Measurements from ENCODE around the gene KMO.

GRCh38 chr1:241527146-241527545, 5.0 kb upstream of the KMO start:
- no peak for TF ChIP-seq POLR2A (IDR thresholded peaks at IDR 0.05)
- TF ChIP-seq, protein P1, sequence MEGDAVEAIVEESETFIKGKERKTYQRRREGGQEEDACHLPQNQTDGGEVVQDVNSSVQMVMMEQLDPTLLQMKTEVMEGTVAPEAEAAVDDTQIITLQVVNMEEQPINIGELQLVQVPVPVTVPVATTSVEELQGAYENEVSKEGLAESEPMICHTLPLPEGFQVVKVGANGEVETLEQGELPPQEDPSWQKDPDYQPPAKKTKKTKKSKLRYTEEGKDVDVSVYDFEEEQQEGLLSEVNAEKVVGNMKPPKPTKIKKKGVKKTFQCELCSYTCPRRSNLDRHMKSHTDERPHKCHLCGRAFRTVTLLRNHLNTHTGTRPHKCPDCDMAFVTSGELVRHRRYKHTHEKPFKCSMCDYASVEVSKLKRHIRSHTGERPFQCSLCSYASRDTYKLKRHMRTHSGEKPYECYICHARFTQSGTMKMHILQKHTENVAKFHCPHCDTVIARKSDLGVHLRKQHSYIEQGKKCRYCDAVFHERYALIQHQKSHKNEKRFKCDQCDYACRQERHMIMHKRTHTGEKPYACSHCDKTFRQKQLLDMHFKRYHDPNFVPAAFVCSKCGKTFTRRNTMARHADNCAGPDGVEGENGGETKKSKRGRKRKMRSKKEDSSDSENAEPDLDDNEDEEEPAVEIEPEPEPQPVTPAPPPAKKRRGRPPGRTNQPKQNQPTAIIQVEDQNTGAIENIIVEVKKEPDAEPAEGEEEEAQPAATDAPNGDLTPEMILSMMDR (IDR thresholded peaks at IDR 0.05) = no peak
